NB4 (cell line): Measurements from ENCODE around the gene GJC1.

Source experiments
- DNase-seq: peaks from one replicate; pipeline ENCODE4 v3.0.0; 2010; ENCODE audit warnings: low read depth
- H3K4me3 ChIP-seq: one replicate; pipeline ENCODE4 v1.5.1; 2011; ENCODE audit warnings: mild to moderate bottlenecking, low read depth, low read length, moderate library complexity
- CTCF ChIP-seq: IDR thresholded peaks from one replicate; pipeline ENCODE4 v1.5.1; 2012; ENCODE audit warnings: low read depth, low read length
- MYC ChIP-seq: IDR thresholded peaks from 2 replicates; pipeline ENCODE4 v1.6.1; 2011; ENCODE audit warnings: low read depth, low read length
- POLR2A ChIP-seq: IDR thresholded peaks from 2 replicates; pipeline ENCODE4 v1.6.1; 2011; ENCODE audit warnings: mild to moderate bottlenecking; ENCODE audit not compliant: insufficient read length; ENCODE audit errors: extremely low read depth
- TF ChIP-seq, protein P1 (sequence below): IDR thresholded peaks from 2 replicates; pipeline ENCODE4 v1.6.1; 2011; ENCODE audit warnings: low read depth, low read length

The GJC1 gene

GRCh38 chr17:44850025-44850424 is 19.9 kb upstream of the GJC1 start:
- TF ChIP-seq CTCF (no peak), MYC (no peak), POLR2A (no peak)
- TF ChIP-seq, protein P1, sequence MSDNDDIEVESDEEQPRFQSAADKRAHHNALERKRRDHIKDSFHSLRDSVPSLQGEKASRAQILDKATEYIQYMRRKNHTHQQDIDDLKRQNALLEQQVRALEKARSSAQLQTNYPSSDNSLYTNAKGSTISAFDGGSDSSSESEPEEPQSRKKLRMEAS = no peak
- no peak for DNase-seq

DNA sequence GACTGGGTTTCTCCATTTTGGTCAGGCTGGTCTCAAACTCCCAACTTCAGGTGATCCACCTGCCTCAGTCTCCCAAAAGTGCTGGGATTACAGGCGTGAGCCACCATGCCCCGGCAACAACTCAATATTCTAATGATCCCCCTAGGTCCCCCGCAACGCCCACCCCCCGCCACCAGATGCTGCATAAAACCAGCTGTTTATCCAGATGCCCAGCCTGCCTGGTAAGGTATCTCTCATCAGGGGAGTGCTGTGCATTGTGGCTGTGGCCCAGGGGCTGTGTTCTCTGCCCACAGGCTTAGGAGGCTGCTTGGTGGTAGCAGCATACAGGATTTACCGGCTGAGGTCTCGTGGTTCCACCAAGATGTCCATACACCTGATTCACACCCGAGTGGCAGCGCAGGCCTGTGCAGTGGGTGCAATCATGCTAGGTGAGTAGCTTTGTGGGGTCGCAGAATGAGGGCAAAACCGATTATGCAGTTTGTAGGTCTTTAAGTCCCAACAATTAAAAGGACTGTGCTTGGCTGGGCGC is 18.9 kb upstream of the GJC1 start:
- DNase-seq = no peak
- H3K4me3 ChIP-seq = no peak overlapping the region
- no peak for TF ChIP-seq CTCF
- no peak for TF ChIP-seq POLR2A
- TF ChIP-seq, protein P1 = no peak
- no peak for TF ChIP-seq MYC

More at GRCh38 chr17:44850025-44850424, 19.9 kb upstream of the GJC1 start:
- H3K4me3 ChIP-seq = no peak overlapping the region

DNA sequence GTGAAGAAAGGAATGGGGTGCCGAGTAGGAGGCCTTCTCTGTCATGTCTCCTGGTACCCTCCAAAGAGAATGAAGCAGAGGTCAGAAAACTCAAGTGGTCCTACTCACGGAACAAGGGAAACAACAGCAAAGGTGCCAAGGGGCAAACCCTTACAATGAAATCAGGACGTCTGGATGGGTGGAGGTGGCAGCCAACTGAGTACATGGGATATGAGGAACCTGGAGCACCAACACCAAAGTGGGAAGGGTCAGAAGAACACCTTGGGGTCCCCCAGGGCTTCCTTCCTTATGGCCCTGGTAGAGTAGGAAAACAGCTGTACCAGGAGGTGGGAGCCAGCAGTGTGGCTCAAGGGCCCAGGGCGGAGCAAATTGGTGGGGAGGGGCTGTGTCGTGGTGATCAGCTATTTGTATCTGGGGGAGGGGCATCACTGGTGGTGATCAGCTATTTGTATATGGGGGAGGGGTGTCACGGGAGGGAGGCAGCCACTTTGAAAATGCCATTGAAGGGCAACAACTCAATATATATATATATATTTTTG is 18.2 kb upstream of the GJC1 start:
- no peak overlapping the region for H3K4me3 ChIP-seq
- no peak for DNase-seq
- TF ChIP-seq, protein P1 = no peak
- TF ChIP-seq MYC (no peak), POLR2A (no peak), CTCF (no peak)

DNA sequence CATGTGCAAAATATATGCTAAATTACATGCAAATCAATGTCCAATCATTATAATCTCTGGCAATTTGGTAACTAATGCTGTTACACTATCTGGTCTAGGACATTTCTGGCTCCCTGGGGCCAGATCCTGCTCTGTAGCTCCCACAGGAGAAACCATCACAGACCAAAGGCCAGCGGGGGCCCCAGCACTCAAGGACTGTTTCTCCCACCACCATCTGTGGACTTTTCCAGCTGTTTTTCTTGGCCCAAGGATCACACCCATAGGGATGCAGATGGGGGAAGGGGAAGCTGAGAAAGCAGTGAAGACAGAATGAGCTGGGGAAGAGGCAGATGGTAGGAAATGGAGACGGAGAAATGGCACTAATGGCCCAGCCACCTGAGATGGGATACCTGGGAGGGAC is 17.5 kb upstream of the GJC1 start, which contains the start of gene HIGD1B:
TSS of gene HIGD1B (plus strand) at position 298 of the 400 bp plus-strand sequence. CDS start 270 bp downstream, outside the sequence.
- no peak for TF ChIP-seq POLR2A
- TF ChIP-seq, protein P1 = no peak
- no peak for DNase-seq
- no peak within 1 kb of the TSS for H3K4me3 ChIP-seq

- H3K4me3 ChIP-seq = no peak overlapping the region
- DNase-seq = no peak
- TF ChIP-seq, protein P1 = no peak
- no peak for TF ChIP-seq MYC
Measured at GRCh38 chr17:44846206-44846605, 16.1 kb upstream of the GJC1 start.

DNA sequence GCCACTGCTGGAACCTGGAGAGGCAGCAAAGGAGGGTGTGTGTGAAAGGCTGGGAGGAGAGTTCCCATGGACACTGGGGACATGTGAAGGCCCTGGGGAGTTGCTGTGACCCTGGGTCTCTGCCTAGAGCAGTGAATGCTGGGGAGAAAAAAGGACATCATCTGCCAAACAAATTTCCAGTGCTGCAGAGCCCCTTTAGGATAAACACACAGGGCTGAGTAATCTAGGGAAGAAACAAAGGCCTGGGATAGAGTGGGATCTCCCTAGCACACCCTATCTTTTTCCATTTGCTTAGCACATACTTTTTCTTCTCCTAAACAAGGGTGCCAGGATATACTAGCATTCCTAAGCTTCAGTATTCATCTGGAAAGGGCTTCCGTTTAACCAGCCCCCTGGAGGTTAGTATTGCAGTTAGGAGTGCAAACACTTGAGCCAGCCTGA is 14.3 kb upstream of the GJC1 start:
- no peak overlapping the region for H3K4me3 ChIP-seq

More for the DNA sequence above, 14.3 kb upstream of the GJC1 start:
- DNase-seq = no peak
- TF ChIP-seq MYC (no peak), POLR2A (no peak), CTCF (no peak)
- TF ChIP-seq, protein P1 = no peak
